DOHH2 (cell line): ENCODE measurements around the gene KCNMA1.

Experiments
- EZH2phosphoT487 ChIP-seq: fragments of 200-600 bp; sonication (generic); IDR thresholded peaks from 2 replicates; pipeline ENCODE4 v1.6.1; 2017; ENCODE audit warnings: borderline replicate concordance, mild to moderate bottlenecking, antibody characterized with exemption, low read length, moderate library complexity, mixed read lengths
- TF ChIP-seq, protein P1 (sequence below): fragments of 200-600 bp; sonication (generic); IDR thresholded peaks from one replicate; pipeline ENCODE4 v1.5.1; 2014; ENCODE audit warnings: antibody characterized with exemption, mild to moderate bottlenecking, low read depth, low read length; ENCODE audit not compliant: poor library complexity, severe bottlenecking

DNA sequence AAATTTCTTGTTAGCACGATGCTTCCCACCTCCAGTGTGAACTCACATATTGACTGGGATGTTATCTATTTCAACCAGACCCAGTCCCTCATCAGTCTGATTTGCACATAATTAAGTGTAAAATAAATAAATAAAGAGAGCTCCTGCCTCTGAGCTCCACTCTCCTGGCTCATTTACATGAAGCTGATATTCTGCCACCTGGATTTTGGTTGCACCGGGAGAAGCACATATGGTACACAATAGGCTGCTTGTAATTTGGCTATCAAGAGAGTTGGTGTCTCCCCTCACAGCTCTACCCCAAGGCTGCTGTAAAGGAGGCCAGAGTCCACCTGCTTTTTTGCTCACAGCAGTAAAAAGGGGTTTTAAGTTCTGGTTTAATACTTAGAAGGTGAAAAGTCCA lies 610.5 kb downstream of the KCNMA1 start:
- TF ChIP-seq, protein P1, sequence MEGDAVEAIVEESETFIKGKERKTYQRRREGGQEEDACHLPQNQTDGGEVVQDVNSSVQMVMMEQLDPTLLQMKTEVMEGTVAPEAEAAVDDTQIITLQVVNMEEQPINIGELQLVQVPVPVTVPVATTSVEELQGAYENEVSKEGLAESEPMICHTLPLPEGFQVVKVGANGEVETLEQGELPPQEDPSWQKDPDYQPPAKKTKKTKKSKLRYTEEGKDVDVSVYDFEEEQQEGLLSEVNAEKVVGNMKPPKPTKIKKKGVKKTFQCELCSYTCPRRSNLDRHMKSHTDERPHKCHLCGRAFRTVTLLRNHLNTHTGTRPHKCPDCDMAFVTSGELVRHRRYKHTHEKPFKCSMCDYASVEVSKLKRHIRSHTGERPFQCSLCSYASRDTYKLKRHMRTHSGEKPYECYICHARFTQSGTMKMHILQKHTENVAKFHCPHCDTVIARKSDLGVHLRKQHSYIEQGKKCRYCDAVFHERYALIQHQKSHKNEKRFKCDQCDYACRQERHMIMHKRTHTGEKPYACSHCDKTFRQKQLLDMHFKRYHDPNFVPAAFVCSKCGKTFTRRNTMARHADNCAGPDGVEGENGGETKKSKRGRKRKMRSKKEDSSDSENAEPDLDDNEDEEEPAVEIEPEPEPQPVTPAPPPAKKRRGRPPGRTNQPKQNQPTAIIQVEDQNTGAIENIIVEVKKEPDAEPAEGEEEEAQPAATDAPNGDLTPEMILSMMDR = no peak
- no peak for TF ChIP-seq EZH2phosphoT487
